ENCODE results near the gene FYCO1. TPM values are rescaled to one million over a fixed set of nuclear protein-coding genes. Genes with fewer than 3 reads are reported as not detected.
"Not testable (repeated sequence)": the region's sequence is repeated elsewhere in the genome, so short reads cannot be mapped to it uniquely, and the experiment has no call there.

Gene FYCO1
- total and polyA plus RNA-seq, 2 of the 13 experiments (the other 11 are each of a cell fraction or from before 2014, with no cell fraction given), result 2.7 to 4.2 TPM

DNA sequence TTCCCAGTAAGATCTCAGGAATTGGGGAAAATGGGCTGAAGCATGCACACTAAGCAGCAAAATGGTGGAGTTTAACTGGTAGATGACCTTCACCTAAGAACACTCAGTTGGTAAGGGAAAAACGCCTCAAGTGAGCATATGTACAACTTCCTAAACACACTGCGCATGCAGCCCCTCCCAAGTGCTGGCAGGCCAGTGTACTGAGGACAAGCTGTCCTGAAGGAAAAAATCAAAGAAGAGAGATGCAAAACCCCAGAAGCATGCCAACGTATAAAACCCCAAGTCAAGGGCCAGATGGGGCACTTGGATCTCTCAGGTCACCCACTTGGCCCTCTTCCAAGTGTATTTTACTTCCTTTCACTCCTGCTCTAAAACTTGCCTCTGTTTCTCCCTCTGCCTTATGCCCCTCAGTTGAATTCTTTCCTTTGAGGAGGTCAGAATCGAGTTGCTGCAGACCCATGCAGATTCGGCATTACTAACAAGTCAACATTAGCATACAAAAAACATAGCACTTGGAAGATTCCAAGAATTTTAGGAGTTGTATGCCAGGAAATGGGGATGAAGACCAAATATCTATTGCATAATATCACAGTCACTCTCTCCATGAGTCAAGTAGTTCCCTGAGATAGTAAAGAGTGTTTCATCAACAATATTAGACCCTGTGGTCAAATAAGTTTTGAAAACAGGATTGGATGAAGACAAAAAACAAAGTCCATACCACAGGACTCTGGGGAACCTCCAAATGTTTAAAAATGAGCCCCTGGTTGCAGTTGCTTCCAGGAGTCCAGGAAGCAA is 10.8 kb upstream of the FYCO1 start:
- ChIA-PET POLR2A (interaction anchor here (1.3 kb wide), 1 partner anchor 11 kb away, joined by 3 read pairs; the partner anchor contains the start of gene FYCO1), CTCF (ENCODE audit: low intra/inter-chr PET ratio, low total read pairs) (no interaction called here)
- ATAC-seq (no peak), FAIRE-seq (no peak), DNase-seq (ENCODE audit: low spot score) (no peak)
- TF ChIP-seq NR2C2 (CRISPR knock-in tag; IDR thresholded peaks at IDR 0.05; ENCODE audit: borderline replicate concordance), result no peak
- TF ChIP-seq ZNF138 (CRISPR knock-in tag; IDR thresholded peaks at IDR 0.05; ENCODE audit: low read depth), result no peak
- Histone ChIP-seq H3K4me1 (ENCODE audit: insufficient read depth, low read length) (no peaks in the 10 kb centered on the region), H3K36me3 (replicated peaks in 1 of 2; ENCODE audit: control insufficient read depth in 1 of 2, insufficient read depth in 2 of 2, low read length in 2 of 2) (no peaks in the 10 kb centered on the region), H3K79me2 (ENCODE audit: insufficient read depth, low read length) (no peaks in the 10 kb centered on the region), H3K4me3 (replicated peaks in 1 of 3; ENCODE audit: insufficient read depth in 1 of 3, low read depth in 2 of 3, low read length in 3 of 3) (no peak overlapping the region), H3K27me3 (ENCODE audit: control insufficient read depth in 1 of 2, insufficient read depth in 2 of 2, low read length in 2 of 2) (peaks cover 0 to 1% of the 10 kb centered on the region in 2 experiments; a peak in 2 of 5 replicates), H3K9me3 (ENCODE audit: low read length) (no peaks in the 10 kb centered on the region), H3K4me2 (ENCODE audit: low read depth, low read length) (no peak overlapping the region), H2AFZ (ENCODE audit: low read length) (no peak overlapping the region), H4K20me1 (ENCODE audit: insufficient read depth, low read length) (no peaks in the 10 kb centered on the region), H3K9ac (ENCODE audit: insufficient read depth, low read depth, low read length) (no peak overlapping the region), H3K27ac (ENCODE audit: extremely low read length, insufficient read depth, low read length) (no peak overlapping the region)
- WGBS (ENCODE audit: low lambda C conversion rate), result 44% methylated on average over 5 of the region's 5 CpGs
- no TSS peak for BruUV-seq (replicated peaks)
- in situ Hi-C loops (cut with HindIII; ENCODE audit: extremely low pct_ligation_motif_present, low pct_unique_long_range_greater_than_20kb) (no loop called here), intact Hi-C loops (cut with micrococcal nuclease; ENCODE audit: unreplicated experiment) (no loop called here)

DNA sequence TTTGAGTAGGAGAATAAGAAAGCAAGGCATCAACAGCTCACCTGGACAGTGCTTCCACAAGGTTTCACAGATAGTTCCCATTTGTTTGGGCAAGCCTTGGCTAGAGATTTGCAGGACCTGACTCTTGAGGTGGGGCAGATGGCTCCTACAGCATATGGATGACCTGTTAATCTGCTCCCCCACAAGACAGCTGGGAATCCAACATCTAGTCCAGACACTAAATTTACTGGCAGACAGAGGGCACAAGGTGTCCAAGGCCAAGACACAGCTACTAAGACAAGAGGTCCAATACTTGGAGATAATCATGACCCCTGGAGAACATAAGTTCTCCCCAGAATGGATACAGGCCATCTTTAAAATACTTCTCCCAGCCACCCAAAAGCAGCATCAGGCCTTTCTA is 8.1 kb upstream of the FYCO1 start:
- H3K27ac ChIP-seq (ENCODE audit: extremely low read length, insufficient read depth, low read length); ATAC-seq; H4K20me1 ChIP-seq (ENCODE audit: insufficient read depth, low read length); H3K4me1 ChIP-seq (ENCODE audit: insufficient read depth, low read length); in situ Hi-C loops (cut with HindIII; ENCODE audit: extremely low pct_ligation_motif_present, low pct_unique_long_range_greater_than_20kb); H3K36me3 ChIP-seq (replicated peaks in 1 of 2; ENCODE audit: control insufficient read depth in 1 of 2, insufficient read depth in 2 of 2, low read length in 2 of 2); intact Hi-C loops (cut with micrococcal nuclease; ENCODE audit: unreplicated experiment); CTCF ChIA-PET (ENCODE audit: low intra/inter-chr PET ratio, low total read pairs); BruUV-seq (replicated peaks); POLR2A ChIA-PET; H3K9ac ChIP-seq (ENCODE audit: insufficient read depth, low read depth, low read length); H3K9me3 ChIP-seq (ENCODE audit: low read length); H3K4me3 ChIP-seq (replicated peaks in 1 of 3; ENCODE audit: insufficient read depth in 1 of 3, low read depth in 2 of 3, low read length in 3 of 3); FAIRE-seq; DNase-seq (ENCODE audit: low spot score); H2AFZ ChIP-seq (ENCODE audit: low read length); H3K4me2 ChIP-seq (ENCODE audit: low read depth, low read length); H3K79me2 ChIP-seq (ENCODE audit: insufficient read depth, low read length): not testable (repeated sequence)
- peaks cover 0 to 19% of the 10 kb centered on the region in 2 experiments; a peak in 2 of 5 replicates for H3K27me3 ChIP-seq (ENCODE audit: control insufficient read depth in 1 of 2, insufficient read depth in 2 of 2, low read length in 2 of 2)

All from HepG2 (cell line).